ENCODE data around the gene USE1.
"Not testable (repeated sequence)": the region's sequence is repeated elsewhere in the genome, so short reads cannot be mapped to it uniquely, and the experiment has no call there.

DNA sequence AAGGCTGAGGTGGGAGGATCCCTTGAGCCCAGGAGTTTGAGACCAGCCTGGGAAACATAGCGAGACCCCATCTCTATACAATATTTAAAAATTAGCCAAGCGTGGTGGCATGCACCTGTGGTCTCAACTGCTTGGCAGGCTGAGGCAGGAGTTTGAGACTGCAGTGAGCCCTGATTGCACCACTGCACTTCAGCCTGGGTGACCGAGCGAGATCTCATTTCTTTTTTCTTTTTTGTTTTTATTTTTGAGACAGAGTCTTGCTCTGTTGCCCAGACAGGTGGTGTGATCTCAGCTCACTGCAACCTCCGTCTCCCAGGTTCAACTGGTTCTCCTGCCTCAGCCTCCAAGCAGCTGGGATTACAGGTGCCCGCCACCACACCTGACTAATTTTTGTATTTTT lies 23.4 kb upstream of the USE1 start:
- TF ChIP-seq, protein P1, sequence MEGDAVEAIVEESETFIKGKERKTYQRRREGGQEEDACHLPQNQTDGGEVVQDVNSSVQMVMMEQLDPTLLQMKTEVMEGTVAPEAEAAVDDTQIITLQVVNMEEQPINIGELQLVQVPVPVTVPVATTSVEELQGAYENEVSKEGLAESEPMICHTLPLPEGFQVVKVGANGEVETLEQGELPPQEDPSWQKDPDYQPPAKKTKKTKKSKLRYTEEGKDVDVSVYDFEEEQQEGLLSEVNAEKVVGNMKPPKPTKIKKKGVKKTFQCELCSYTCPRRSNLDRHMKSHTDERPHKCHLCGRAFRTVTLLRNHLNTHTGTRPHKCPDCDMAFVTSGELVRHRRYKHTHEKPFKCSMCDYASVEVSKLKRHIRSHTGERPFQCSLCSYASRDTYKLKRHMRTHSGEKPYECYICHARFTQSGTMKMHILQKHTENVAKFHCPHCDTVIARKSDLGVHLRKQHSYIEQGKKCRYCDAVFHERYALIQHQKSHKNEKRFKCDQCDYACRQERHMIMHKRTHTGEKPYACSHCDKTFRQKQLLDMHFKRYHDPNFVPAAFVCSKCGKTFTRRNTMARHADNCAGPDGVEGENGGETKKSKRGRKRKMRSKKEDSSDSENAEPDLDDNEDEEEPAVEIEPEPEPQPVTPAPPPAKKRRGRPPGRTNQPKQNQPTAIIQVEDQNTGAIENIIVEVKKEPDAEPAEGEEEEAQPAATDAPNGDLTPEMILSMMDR (IDR thresholded peaks at IDR 0.05) = not testable (repeated sequence)
- TF ChIP-seq POLR2A (IDR thresholded peaks at IDR 0.05) = not testable (repeated sequence)
